HL-60 (cell line): ENCODE results near the gene BLOC1S4.
"Not testable (repeated sequence)": the region's sequence is repeated elsewhere in the genome, so short reads cannot be mapped to it uniquely, and the experiment has no call there.

Source experiments
- DNase-seq, 2 experiments: peaks; one replicate each; pipeline ENCODE4 v3.0.0-alpha.2; 2010 to 2020; ENCODE audit warnings: low read depth in 1 of 2, low spot score in 1 of 2
- H3K27ac ChIP-seq: fragments of 250-450 bp; sonication (Bioruptor Pico); replicated peaks from 2 replicates; pipeline ENCODE4 v1.5.1; 2020; ENCODE audit warnings: mild to moderate bottlenecking, moderate library complexity
- H3K27me3 ChIP-seq: fragments of 250-450 bp; sonication (Bioruptor Pico); 2 replicates; pipeline ENCODE4 v1.5.1; 2021; ENCODE audit warnings: mild to moderate bottlenecking, moderate library complexity; ENCODE audit not compliant: insufficient read depth, poor library complexity, severe bottlenecking
- H3K4me3 ChIP-seq: replicated peaks from 2 replicates; pipeline ENCODE4 v1.5.1; 2011; ENCODE audit warnings: mild to moderate bottlenecking, control low read depth, low read length; ENCODE audit not compliant: insufficient read depth
- CTCF ChIP-seq: IDR thresholded peaks from one replicate; pipeline ENCODE4 v1.5.1; 2011; ENCODE audit warnings: low read length, control low read depth, inconsistent platforms; ENCODE audit not compliant: insufficient read depth
- GABPA ChIP-seq: IDR thresholded peaks from 2 replicates; pipeline ENCODE4 v1.6.1; 2012; ENCODE audit warnings: low read depth
- POLR2AphosphoS5 ChIP-seq: IDR thresholded peaks from 2 replicates; pipeline ENCODE4 v1.6.1; 2012; ENCODE audit warnings: low read depth
- SPI1 ChIP-seq: IDR thresholded peaks from 2 replicates; pipeline ENCODE4 v1.6.1; 2012; ENCODE audit warnings: low read depth, mild to moderate bottlenecking, borderline replicate concordance
- TF ChIP-seq, protein P1 (sequence below): IDR thresholded peaks from 2 replicates; pipeline ENCODE4 v1.6.1; 2012; ENCODE audit warnings: low read depth; ENCODE audit not compliant: insufficient replicate concordance

The BLOC1S4 gene

DNA sequence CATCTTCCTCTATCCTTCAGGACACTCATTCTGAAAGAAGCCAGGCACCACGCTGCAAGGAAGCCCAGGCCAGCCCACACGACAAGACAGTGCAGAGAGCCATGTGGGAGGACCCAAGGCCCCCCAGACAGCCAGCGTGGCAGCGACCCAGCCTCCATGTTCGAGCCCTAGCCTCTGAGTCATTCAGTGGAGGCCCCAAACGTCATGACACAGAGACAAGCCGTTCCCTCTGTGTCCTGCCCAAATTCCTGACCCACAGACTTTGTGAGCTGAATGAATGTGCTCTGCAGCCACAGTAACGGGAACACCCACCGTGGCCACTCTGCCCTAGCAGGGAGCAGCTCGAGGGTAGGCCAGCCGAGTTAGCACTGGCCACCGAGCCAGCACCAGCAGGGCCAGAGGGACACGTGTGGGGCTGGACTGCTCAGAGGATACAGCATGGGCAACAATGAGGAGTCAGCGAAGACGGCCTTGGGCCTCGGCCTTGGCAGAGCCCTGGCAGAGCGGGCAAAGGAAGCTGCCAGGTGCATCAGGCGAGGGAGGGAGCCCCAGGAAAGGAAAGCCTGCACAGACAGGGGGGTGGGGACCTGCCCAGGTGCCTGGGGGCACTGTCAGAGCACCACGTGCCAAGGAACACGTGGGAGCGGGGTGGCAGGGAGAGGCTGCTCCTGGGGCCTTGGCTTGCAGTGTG, 8.6 kb downstream of the BLOC1S4 start:
- no peak for DNase-seq
- Histone ChIP-seq H3K27me3 (no peaks in the 10 kb centered on the region), H3K4me3 (no peak overlapping the region), H3K27ac (no peak overlapping the region)
- TF ChIP-seq, protein P1, sequence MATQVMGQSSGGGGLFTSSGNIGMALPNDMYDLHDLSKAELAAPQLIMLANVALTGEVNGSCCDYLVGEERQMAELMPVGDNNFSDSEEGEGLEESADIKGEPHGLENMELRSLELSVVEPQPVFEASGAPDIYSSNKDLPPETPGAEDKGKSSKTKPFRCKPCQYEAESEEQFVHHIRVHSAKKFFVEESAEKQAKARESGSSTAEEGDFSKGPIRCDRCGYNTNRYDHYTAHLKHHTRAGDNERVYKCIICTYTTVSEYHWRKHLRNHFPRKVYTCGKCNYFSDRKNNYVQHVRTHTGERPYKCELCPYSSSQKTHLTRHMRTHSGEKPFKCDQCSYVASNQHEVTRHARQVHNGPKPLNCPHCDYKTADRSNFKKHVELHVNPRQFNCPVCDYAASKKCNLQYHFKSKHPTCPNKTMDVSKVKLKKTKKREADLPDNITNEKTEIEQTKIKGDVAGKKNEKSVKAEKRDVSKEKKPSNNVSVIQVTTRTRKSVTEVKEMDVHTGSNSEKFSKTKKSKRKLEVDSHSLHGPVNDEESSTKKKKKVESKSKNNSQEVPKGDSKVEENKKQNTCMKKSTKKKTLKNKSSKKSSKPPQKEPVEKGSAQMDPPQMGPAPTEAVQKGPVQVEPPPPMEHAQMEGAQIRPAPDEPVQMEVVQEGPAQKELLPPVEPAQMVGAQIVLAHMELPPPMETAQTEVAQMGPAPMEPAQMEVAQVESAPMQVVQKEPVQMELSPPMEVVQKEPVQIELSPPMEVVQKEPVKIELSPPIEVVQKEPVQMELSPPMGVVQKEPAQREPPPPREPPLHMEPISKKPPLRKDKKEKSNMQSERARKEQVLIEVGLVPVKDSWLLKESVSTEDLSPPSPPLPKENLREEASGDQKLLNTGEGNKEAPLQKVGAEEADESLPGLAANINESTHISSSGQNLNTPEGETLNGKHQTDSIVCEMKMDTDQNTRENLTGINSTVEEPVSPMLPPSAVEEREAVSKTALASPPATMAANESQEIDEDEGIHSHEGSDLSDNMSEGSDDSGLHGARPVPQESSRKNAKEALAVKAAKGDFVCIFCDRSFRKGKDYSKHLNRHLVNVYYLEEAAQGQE = no peak
- TF ChIP-seq CTCF (no peak), POLR2AphosphoS5 (no peak), SPI1 (no peak), GABPA (no peak)

- not testable (repeated sequence) for H3K4me3 ChIP-seq, DNase-seq, H3K27ac ChIP-seq, H3K27me3 ChIP-seq
These were observed 9.5 kb downstream of the BLOC1S4 start for GRCh38 chr4:6725427-6725961.

DNA sequence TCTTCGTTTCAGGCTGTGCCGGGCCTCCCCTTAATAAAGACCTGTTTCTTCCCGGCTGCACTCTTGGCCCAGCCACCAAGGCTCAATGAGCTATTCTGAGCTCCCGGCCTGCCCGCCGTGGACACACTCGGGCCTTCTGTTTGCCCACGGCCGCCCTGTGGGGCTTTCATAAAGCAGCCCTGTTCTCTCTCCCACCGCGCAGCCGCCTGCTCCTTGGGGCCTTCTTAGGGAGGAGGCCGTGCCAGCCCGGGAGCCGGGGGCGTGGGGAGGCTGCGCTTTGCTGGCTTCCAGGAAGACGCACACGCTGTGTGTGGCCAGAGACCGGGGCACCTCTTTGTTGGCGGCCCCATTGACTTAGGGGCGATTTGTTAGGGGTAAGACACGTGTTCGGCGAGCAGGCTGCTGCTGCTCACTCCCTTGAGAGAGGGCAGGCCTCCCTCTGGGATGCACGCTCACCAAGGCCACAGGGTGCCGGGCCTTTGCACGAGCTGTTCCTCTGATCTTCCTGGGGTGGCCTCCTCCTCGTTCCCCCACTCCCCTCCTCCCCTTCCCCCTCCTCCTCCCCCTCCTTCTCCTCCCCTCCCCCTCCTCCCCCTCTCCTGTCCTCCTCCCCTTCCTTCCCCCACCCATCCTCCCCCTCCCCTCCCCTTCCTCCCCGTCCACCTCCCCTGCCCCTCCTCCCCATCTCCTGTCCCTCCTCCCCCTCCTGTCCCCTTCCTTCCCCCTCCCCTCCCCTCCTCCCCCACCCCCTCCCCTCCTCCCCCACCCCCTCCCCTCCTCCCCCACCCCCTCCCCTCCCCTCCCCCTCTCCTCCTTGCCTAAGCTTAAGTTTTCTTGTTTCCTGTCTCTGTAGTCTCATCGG, 11.3 kb downstream of the BLOC1S4 start:
- Histone ChIP-seq H3K27me3 (no peaks in the 10 kb centered on the region), H3K27ac (no peak overlapping the region), H3K4me3 (no peak overlapping the region)
- TF ChIP-seq POLR2AphosphoS5 (no peak), GABPA (no peak), CTCF (no peak), SPI1 (no peak)
- TF ChIP-seq, protein P1 = no peak
- DNase-seq = no peak

DNA sequence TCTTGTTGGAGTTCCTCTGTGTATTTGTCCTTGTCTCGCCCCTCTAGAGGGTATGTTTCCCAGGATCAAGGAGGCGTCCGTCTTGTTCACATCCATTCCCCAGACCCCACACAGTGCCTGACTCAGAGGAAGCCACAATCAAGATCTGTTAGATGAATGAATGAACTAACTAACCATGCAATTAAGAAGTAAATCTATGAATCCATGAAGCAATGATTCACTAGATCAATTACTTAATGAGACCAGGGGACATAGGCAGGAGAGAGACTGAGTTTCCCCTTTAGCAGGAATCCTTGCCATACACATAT, 11.9 kb downstream of the BLOC1S4 start:
- H3K27ac ChIP-seq = no peak overlapping the region
- no peak for DNase-seq
- TF ChIP-seq SPI1 (no peak), POLR2AphosphoS5 (no peak), GABPA (no peak), CTCF (no peak)
- TF ChIP-seq, protein P1 = no peak
- no peaks in the 10 kb centered on the region for H3K27me3 ChIP-seq
- no peak overlapping the region for H3K4me3 ChIP-seq
